Hepatocyte (in vitro differentiated cells): Measurements from ENCODE around the gene JARID2.

ENCODE experiments used
- EZH2 ChIP-seq: fragments of 200-600 bp; sonication (generic); IDR thresholded peaks from 2 replicates; pipeline ENCODE4 v1.6.1; 2016; ENCODE audit warnings: antibody characterized with exemption, mild to moderate bottlenecking, borderline replicate concordance
- EZH2phosphoT487 ChIP-seq: fragments of 200-600 bp; sonication (generic); IDR thresholded peaks from one replicate; pipeline ENCODE4 v1.6.1; 2018; ENCODE audit warnings: antibody characterized with exemption, mild to moderate bottlenecking, low read depth, moderate library complexity; ENCODE audit not compliant: unreplicated experiment, severe bottlenecking
- TF ChIP-seq, protein P1 (sequence below): fragments of 200-600 bp; sonication (generic); IDR thresholded peaks from 2 replicates; pipeline ENCODE4 v1.5.1; 2016; ENCODE audit warnings: antibody characterized with exemption, mild to moderate bottlenecking; ENCODE audit not compliant: poor library complexity

DNA sequence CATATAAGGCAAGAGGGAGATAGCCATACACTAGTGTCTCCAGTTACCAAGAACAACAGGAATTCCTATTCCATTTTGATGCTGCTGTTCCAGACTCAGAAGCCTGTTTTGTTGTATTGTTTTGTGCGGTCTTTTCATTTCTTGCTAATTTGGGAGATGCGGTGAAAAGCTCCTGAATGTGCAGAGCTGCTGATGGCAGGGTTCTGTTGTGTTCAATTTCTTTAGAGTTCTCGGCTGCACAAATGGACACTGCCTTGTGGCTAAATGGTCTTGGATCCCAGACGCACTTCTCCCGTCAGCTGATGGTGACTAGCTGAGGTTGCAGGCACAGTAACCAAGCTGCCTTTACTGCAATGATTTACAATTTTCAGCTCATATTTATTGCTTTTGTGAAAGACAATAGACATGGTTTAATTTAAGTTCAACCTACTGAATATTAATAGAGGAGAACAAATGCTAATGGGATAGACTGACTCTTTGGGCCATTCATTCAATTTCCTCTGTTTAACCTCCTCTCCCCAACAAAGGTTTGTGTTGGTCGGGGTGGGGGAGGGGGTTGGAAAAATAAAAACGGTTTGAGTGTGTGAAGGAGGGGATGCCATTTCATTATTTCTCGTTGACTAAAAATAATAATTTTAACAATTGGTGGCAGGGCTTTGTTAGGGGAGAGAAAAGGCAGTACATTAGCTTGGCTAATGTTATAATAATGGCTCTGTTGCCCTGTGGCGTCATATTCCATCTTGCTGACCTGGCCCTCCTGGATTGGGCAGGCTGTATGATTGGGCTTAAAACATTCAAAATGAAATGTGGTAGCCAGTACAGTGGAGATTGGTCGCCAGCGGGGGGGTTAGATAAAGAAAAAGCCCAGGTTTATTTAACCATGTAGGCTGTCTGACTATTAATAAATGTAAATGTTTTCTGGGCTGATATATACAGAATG, 159.5 kb downstream of the JARID2 start:
- TF ChIP-seq EZH2phosphoT487 (no peak), EZH2 (no peak)
- TF ChIP-seq, protein P1, sequence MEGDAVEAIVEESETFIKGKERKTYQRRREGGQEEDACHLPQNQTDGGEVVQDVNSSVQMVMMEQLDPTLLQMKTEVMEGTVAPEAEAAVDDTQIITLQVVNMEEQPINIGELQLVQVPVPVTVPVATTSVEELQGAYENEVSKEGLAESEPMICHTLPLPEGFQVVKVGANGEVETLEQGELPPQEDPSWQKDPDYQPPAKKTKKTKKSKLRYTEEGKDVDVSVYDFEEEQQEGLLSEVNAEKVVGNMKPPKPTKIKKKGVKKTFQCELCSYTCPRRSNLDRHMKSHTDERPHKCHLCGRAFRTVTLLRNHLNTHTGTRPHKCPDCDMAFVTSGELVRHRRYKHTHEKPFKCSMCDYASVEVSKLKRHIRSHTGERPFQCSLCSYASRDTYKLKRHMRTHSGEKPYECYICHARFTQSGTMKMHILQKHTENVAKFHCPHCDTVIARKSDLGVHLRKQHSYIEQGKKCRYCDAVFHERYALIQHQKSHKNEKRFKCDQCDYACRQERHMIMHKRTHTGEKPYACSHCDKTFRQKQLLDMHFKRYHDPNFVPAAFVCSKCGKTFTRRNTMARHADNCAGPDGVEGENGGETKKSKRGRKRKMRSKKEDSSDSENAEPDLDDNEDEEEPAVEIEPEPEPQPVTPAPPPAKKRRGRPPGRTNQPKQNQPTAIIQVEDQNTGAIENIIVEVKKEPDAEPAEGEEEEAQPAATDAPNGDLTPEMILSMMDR: no peak
